Germinal center (tissue), 1 donor: ENCODE results near the gene TRPT1.

ENCODE experiments used
- DNase-seq: peaks from one replicate; pipeline ENCODE4 v3.0.0; 2012; ENCODE audit warnings: mixed read lengths, low spot score

TRPT1 gene

GRCh38 chr11:64207256-64208085, 18.5 kb downstream of the TRPT1 start:
- peak; percentile 74 for DNase-seq

- DNase-seq = peak; percentile 81
These were observed 19.3 kb downstream of the TRPT1 start, which contains the start of gene FERMT3 for GRCh38 chr11:64206457-64207255. FERMT3 (plus strand) TSS chr11:64206721; CDS start chr11:64207365, 644 bp downstream.

- peak; percentile 83 for DNase-seq
These were observed 21.5 kb downstream of the TRPT1 start for GRCh38 chr11:64204464-64204989.

- DNase-seq = no peak
These were observed 21.9 kb downstream of the TRPT1 start for GRCh38 chr11:64204080-64204440.

- DNase-seq = no peak
These were observed 22.4 kb downstream of the TRPT1 start for GRCh38 chr11:64203421-64204079.

GRCh38 chr11:64202992-64203391, 23.0 kb downstream of the TRPT1 start:
- no peak for DNase-seq

- no peak for DNase-seq
These were observed 24.4 kb downstream of the TRPT1 start for GRCh38 chr11:64201543-64201942.

- no peak for DNase-seq
These were observed 27.5 kb downstream of the TRPT1 start for GRCh38 chr11:64198511-64198910.

GRCh38 chr11:64196626-64197025, 29.4 kb downstream of the TRPT1 start:
- no peak for DNase-seq

GRCh38 chr11:64192434-64192833, 33.6 kb downstream of the TRPT1 start:
- no peak for DNase-seq

- no peak for DNase-seq
These were observed 39.4 kb downstream of the TRPT1 start for GRCh38 chr11:64186492-64187165.

GRCh38 chr11:64185693-64186491, 40.1 kb downstream of the TRPT1 start, which contains the start of gene STIP1:
STIP1 (plus strand) TSS chr11:64186171; CDS start chr11:64186262, 91 bp downstream.
- peak; percentile 99 for DNase-seq

- DNase-seq = no peak
These were observed 40.8 kb downstream of the TRPT1 start for GRCh38 chr11:64185175-64185692.

GRCh38 chr11:64183890-64184289, 42.1 kb downstream of the TRPT1 start:
- DNase-seq = no peak

- DNase-seq = no peak
These were observed 44.2 kb downstream of the TRPT1 start for GRCh38 chr11:64181506-64182411.

- DNase-seq = no peak
These were observed 45.1 kb downstream of the TRPT1 start for GRCh38 chr11:64180891-64181290.

GRCh38 chr11:64178951-64179639, 46.9 kb downstream of the TRPT1 start:
- DNase-seq = no peak

- DNase-seq = no peak
These were observed 47.8 kb downstream of the TRPT1 start for GRCh38 chr11:64178203-64178602.

- no peak for DNase-seq
These were observed 49.2 kb downstream of the TRPT1 start for GRCh38 chr11:64176751-64177150.
